Keratinocyte (primary cell): ENCODE data around the gene S1PR3. TPM values are rescaled to one million over a fixed set of nuclear protein-coding genes. Genes with fewer than 3 reads are reported as not detected.

Experiments used
- DNase-seq: peaks from one replicate; pipeline ENCODE4 v3.0.0-alpha.2; 2011; ENCODE audit warnings: low read depth, missing footprints, low spot score
- FAIRE-seq: peaks from 2 replicates; lab custom pipeline; 2011; peaks lifted over from hg19 to GRCh38; lab: Jason Lieb, UNC
- H2AFZ ChIP-seq: 2 replicates; pipeline ENCODE4 v1.6.0; 2012; ENCODE audit warnings: low read length, control low read depth, inconsistent platforms; ENCODE audit not compliant: control insufficient read depth
- H3K27ac ChIP-seq: 2 replicates; pipeline ENCODE4 v1.5.1; 2011; ENCODE audit warnings: low read length; ENCODE audit not compliant: control insufficient read depth, insufficient read depth
- H3K27me3 ChIP-seq: 3 replicates; pipeline ENCODE4 v1.6.0; 2011; ENCODE audit warnings: low read length; ENCODE audit not compliant: control insufficient read depth, insufficient read depth; ENCODE audit errors: extremely low read depth
- H3K36me3 ChIP-seq, 2 experiments: 2 replicates in 1 of 2; 3 replicates in 1 of 2; pipeline ENCODE4 v1.5.1; 2011; ENCODE audit warnings: low read length in 2 of 2, mild to moderate bottlenecking in 1 of 2; ENCODE audit not compliant: control insufficient read depth in 2 of 2, insufficient read depth in 2 of 2; ENCODE audit errors: extremely low read depth in 1 of 2
- H3K4me1 ChIP-seq: 3 replicates; pipeline ENCODE4 v1.5.1; 2011; ENCODE audit warnings: low read length; ENCODE audit not compliant: control insufficient read depth, insufficient read depth; ENCODE audit errors: extremely low read depth
- H3K4me2 ChIP-seq: 3 replicates; pipeline ENCODE4 v1.6.0; 2011; ENCODE audit warnings: low read depth, low read length; ENCODE audit not compliant: control insufficient read depth, insufficient read depth; ENCODE audit errors: extremely low read depth
- H3K4me3 ChIP-seq, 3 experiments: fragments of 200-600 bp in 1 of 3; sonication (generic) in 1 of 3; 2 replicates in 2 of 3; 3 replicates in 1 of 3; pipeline ENCODE4 v1.5.1; 2011 to 2016; ENCODE audit warnings: low read length in 3 of 3, mild to moderate bottlenecking in 3 of 3, control low read depth in 2 of 3, inconsistent platforms in 1 of 3, low read depth in 1 of 3, mixed read lengths in 1 of 3, mixed run types in 1 of 3, moderate library complexity in 1 of 3; ENCODE audit not compliant: control insufficient read depth in 2 of 3, insufficient read depth in 2 of 3; ENCODE audit errors: extremely low read depth in 1 of 3
- H3K79me2 ChIP-seq: 2 replicates; pipeline ENCODE4 v1.6.0; 2012; ENCODE audit warnings: low read length; ENCODE audit not compliant: control insufficient read depth, insufficient read depth
- H3K9ac ChIP-seq: 3 replicates; pipeline ENCODE4 v1.6.0; 2011; ENCODE audit warnings: low read length; ENCODE audit not compliant: control insufficient read depth, insufficient read depth; ENCODE audit errors: extremely low read depth
- H3K9me1 ChIP-seq: 3 replicates; pipeline ENCODE4 v1.6.0; 2011; ENCODE audit warnings: low read length; ENCODE audit not compliant: control insufficient read depth, insufficient read depth; ENCODE audit errors: extremely low read depth
- H3K9me3 ChIP-seq: 2 replicates; pipeline ENCODE4 v1.5.1; 2012; ENCODE audit warnings: low read depth, low read length; ENCODE audit not compliant: control insufficient read depth
- H4K20me1 ChIP-seq: 3 replicates; pipeline ENCODE4 v1.6.0; 2011; ENCODE audit warnings: low read length; ENCODE audit not compliant: control insufficient read depth, insufficient read depth; ENCODE audit errors: extremely low read depth
- CTCF ChIP-seq, 3 experiments: IDR thresholded peaks in 1 of 3; conservative IDR thresholded peaks in 1 of 3; optimal IDR thresholded peaks in 1 of 3; 2 replicates in 2 of 3; 3 replicates in 1 of 3; pipeline versions ENCODE3 to v1.5.1; 2011; ENCODE audit warnings: low read length in 3 of 3, mild to moderate bottlenecking in 3 of 3, moderate library complexity in 2 of 3, control low read depth in 1 of 3, inconsistent platforms in 1 of 3; ENCODE audit not compliant: insufficient read depth in 2 of 3; ENCODE audit errors: extremely low read depth in 1 of 3
- EZH2 ChIP-seq: IDR thresholded peaks from one replicate; pipeline ENCODE4 v1.6.1; 2012; ENCODE audit warnings: inconsistent platforms, mild to moderate bottlenecking, low read length, moderate library complexity
- dilution Hi-C: fragments of 300-500 bp; cut with MboI; formaldehyde crosslinking; loops from one replicate; pipeline ENCODE4 v1.7.0; 2020; ENCODE audit warnings: low sequenced_read_pairs; ENCODE audit not compliant: extremely low pct_ligation_motif_present
- polyA plus RNA-seq, 5 experiments: library from polyadenylated mRNA; depleted of rRNA in 3 of 5; stranded (reverse) in 3 of 5; stranded (forward) in 1 of 5; unstranded in 1 of 5; fragments of >200 nt; gene quantifications; 1 replicate in 1 of 5; 2 replicates in 3 of 5; 3 replicates in 1 of 5; pipeline versions ENCODE4 v1.2.1 to v1.2.3, GENCODE V29; 2011 to 2012; ENCODE audit warnings: missing spikeins in 2 of 5, low read depth in 1 of 5, low replicate concordance in 1 of 5

The S1PR3 gene
- polyA plus RNA-seq, 1 donor (not counting 4 experiments of a cell fraction or from before 2014, with no cell fraction given) = 4.1 TPM

DNA sequence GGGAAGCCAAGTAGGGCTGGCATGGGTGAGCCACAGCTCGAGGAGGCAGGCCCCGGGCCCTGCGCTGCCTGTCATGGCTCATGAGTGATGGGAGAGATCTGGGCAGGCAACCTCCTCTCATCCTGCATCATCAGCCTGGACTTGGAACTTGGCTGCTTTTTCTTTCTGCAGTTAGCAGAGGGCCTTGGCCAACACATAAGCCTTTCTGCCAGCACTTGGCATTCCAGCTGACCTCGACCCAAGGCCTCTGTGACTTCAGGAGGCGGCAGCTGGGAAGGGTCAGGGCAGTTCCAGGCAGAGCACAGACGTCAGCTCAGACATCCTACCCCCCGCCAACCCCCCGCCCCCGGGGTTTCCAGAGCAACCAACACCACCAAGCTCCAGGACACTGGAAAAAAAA is 7.6 kb downstream of the S1PR3 start:
- Histone ChIP-seq H3K4me1 (peaks cover 6% of the 10 kb centered on the region), H3K4me3 (no peak overlapping the region), H3K9me3 (no peaks in the 10 kb centered on the region), H3K9ac (no peak overlapping the region), H4K20me1 (no peaks in the 10 kb centered on the region), H3K36me3 (no peaks in the 10 kb centered on the region), H3K79me2 (no peaks in the 10 kb centered on the region), H3K4me2 (no peak overlapping the region), H3K27ac (no peak overlapping the region), H3K9me1 (no peaks in the 10 kb centered on the region), H3K27me3 (no peaks in the 10 kb centered on the region), H2AFZ (no peak overlapping the region)
- TF ChIP-seq EZH2 = no peak
- DNase-seq (no peak), FAIRE-seq (no peak)
- dilution Hi-C loops = no loop called here

DNA sequence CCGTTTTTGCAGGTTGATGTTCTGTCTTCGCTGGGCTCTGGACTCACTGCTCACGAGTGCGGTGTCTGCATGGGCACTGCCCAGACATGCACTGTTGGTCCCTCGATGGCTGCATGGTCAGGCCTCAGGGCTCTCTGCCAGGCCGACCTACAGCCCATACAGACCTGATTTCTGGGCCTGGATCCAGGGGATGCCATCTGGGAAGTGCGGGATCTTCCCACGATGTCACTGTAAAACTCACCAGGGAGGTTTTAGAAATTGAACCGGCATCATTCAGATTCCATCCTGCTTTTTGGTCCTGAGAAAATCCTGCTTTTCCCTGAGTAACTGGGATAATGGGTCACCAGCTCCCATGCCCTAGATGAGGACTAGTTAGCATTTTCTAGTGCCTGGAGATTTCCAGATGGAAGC is 9.1 kb downstream of the S1PR3 start:
- H3K27me3 ChIP-seq = no peaks in the 10 kb centered on the region
- H3K4me3 ChIP-seq = no peak overlapping the region
- H2AFZ ChIP-seq = no peak overlapping the region
- FAIRE-seq = no peak
- no peaks in the 10 kb centered on the region for H3K9me3 ChIP-seq
- no peaks in the 10 kb centered on the region for H3K79me2 ChIP-seq
- TF ChIP-seq EZH2 (no peak), CTCF (optimal IDR thresholded peaks at IDR 0.05 in 1 of 3, IDR thresholded peaks at IDR 0.05 in 1 of 3, conservative IDR thresholded peaks at IDR 0.05 in 1 of 3; ENCODE audit: extremely low read depth in 1 of 3, insufficient read depth in 2 of 3, low read length in 3 of 3) (no peak)
- no peak overlapping the region for H3K27ac ChIP-seq
- no peaks in the 10 kb centered on the region for H3K9me1 ChIP-seq
- no peak overlapping the region for H3K9ac ChIP-seq
- no peaks in the 10 kb centered on the region for H3K36me3 ChIP-seq
- no peak for DNase-seq
- H4K20me1 ChIP-seq = no peaks in the 10 kb centered on the region
- H3K4me2 ChIP-seq = no peak overlapping the region
- H3K4me1 ChIP-seq = peaks cover 6% of the 10 kb centered on the region
- dilution Hi-C loops = no loop called here
